Epithelial cell of prostate (primary cell): Measurements from ENCODE around the gene ATF6.

Experiments
- DNase-seq: peaks from one replicate; pipeline ENCODE4 v3.0.0-alpha.2; 2011; ENCODE audit warnings: low read depth, low spot score
- H3K27ac ChIP-seq: fragments of 450-650 bp; 2 replicates; pipeline ENCODE4 v1.5.1; 2017; ENCODE audit warnings: mild to moderate bottlenecking

The ATF6 gene

GRCh38 chr1:161929137-161929536, 163.0 kb downstream of the ATF6 start:
- no peak for DNase-seq
- H3K27ac ChIP-seq, result no peak overlapping the region

- DNase-seq, result no peak
- no peak overlapping the region for H3K27ac ChIP-seq
Measured at GRCh38 chr1:161930064-161930463, 163.9 kb downstream of the ATF6 start.

DNA sequence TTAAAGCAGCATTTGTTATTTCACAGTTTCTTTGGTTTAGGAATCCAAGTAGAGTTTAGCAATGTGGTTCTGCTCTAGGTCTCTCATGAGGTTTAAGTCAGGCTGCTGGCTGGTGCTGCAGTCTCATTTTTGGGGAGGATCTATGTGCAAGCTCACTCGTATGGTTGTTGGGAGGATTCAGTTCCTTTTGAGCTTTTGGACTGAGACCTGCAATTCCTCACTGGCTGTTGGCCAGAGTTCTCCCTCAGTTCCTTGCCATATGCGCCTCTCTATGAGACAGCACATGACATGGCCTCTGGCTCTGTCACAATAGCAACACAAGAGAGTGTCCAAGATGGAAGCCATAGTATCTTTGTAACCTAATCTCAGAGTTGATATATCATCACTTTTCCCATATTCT, 166.5 kb downstream of the ATF6 start:
- no peak for DNase-seq
- H3K27ac ChIP-seq, result no peak overlapping the region

GRCh38 chr1:161933592-161934588, 167.8 kb downstream of the ATF6 start:
- no peak overlapping the region for H3K27ac ChIP-seq
- DNase-seq, result no peak

- H3K27ac ChIP-seq, result no peak overlapping the region
- DNase-seq, result no peak
Measured at GRCh38 chr1:161935264-161935663, 169.1 kb downstream of the ATF6 start.

- H3K27ac ChIP-seq, result no peak overlapping the region
- peak; percentile 26 for DNase-seq
Measured at GRCh38 chr1:161936786-161937185, 170.7 kb downstream of the ATF6 start.

GRCh38 chr1:161940866-161941591, 174.9 kb downstream of the ATF6 start:
- DNase-seq, result peak; percentile 6
- H3K27ac ChIP-seq, result no peak overlapping the region

- no peak overlapping the region for H3K27ac ChIP-seq
- DNase-seq, result no peak
Measured at GRCh38 chr1:161941726-161942436, 175.8 kb downstream of the ATF6 start.

- no peak for DNase-seq
- H3K27ac ChIP-seq, result no peak overlapping the region
Measured at GRCh38 chr1:161943737-161944136, 177.6 kb downstream of the ATF6 start.

DNA sequence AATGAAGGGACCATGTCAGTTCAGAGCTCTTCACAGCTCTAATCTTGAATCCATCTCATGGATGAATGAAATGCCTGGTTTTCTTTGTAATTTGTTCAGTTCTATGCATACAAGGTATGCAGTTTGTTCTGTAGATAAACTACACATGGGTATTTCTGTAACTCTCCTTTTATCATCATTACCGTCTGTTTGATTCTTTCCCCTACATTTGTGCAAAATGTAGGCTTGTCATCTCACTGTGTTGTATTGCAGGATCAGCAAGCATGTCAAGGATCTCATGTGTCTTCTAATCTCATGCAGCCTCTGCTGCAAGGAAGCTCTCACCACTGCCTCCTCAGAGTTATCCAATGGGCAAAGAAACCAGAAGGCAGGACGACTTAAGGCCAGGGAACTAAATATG, 178.3 kb downstream of the ATF6 start:
- DNase-seq, result no peak
- no peak overlapping the region for H3K27ac ChIP-seq

DNA sequence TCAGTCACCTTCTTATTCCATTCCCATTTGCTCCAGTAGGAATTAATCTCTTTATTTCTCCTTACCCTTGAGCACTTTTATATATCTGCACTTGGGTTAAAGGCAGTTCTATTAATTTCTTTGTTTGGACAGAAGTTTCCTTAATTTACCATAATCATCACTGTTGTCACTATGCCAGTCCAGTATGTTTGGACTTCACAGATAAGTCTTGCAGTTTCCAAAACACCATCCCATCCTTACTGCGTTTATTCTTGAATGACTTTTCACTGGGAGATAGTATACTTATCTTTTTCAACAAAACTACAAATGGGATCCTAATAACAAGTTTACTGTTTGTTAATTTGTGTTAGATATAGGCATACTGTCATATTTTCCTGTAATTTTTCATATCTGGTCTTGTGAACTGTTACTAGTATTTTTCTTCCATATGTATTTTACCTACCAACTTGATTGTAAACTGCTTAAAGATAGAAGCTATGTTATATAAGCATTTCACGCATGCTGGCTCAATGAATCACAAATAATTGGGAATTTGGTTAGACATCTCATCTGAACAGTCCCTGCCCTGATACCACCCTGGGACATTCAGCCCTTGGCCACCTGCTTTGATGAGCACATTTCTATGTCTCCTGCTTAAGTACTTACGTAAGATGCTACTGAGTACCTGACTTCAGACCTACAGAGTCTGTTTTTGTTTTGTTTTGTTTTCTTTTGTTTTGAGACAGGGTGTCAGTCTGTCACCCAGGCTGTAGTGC, 179.4 kb downstream of the ATF6 start:
- H3K27ac ChIP-seq, result no peak overlapping the region
- DNase-seq, result no peak

DNA sequence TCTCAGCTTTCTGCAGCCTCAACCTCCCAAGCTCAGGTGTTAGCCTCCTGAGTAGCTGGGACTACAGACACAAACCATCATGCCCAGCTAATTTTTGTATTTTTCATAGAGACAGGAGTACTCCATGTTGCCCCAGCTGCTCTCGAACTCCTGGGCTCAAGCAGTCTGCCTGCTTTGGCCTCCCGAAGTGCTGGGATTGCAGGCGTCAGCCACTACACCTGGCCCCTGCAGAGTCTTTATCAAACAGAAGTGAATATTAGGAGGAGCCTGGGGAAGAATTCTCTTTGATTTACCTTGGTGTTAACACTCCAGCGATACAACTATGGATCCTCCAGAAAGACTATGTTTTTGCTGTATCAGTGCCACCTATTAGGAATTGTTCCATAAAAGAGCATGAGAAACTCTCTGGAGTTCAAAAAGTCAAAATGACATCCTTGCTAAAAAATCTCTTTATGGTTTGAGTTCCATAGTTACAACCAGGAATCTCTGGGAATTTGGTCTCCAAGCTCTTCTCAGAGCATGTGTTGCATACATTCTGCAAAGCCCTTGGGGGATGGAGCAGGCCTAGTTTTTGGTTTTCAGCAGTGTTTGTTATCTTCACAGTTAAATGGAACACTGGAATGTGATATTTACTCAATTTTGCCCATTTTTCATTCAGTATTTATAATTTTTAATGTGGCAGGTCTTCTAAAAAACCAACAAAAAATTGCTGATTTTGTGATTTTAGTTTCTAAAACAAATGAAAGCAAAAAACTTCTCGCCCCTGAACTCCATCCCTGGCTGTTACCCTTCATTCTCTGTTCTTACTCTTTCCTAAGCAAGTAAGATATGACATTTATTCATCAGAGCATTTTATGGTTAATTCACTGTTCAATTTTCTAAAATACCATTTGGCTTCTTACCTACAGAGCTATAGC, 180.2 kb downstream of the ATF6 start:
- no peak overlapping the region for H3K27ac ChIP-seq
- no peak for DNase-seq

GRCh38 chr1:161948435-161948834, 182.3 kb downstream of the ATF6 start:
- H3K27ac ChIP-seq, result no peak overlapping the region
- DNase-seq, result no peak

DNA sequence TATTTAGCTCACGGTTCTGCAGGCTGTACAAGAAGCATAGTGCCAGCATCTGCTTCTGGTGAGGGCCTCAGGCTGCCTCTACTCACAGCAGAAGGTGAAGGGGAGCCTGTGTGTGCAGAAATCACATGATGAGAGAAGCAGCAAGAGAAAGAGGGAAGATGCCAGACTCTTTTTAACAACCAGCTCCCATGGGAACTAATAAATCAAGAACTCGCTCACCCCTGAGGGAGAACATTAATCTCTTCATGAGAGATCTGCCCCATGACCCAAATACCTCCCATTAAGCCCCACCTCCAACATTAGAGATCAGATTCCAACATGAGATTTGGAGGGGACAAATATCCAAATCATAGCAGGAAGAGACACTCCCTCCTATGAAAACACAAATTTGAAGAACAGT, 183.4 kb downstream of the ATF6 start:
- no peak overlapping the region for H3K27ac ChIP-seq

DNA sequence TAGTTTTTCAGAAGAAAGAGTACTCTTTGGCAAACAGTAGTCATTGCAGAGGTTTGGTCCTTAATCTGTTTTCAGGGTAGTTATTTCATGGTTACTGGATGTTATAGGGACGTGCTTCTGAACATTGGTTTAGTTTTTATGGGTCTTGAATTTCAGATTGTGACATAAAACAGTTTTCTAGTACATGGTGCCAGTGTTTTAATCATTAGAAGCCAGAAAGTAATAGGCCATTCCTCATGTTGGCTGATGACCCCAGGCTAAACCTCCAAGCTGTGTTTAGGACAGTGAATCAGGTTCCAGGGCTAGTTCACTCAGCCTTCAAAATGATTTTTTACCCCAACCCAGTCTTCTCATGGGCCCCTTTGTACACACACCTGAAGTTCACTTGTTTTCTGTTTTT, 184.3 kb downstream of the ATF6 start:
- DNase-seq, result no peak
- no peak overlapping the region for H3K27ac ChIP-seq

More for the DNA sequence above, 183.4 kb downstream of the ATF6 start:
- DNase-seq, result no peak

GRCh38 chr1:161951646-161952045, 185.5 kb downstream of the ATF6 start:
- H3K27ac ChIP-seq, result no peak overlapping the region
- DNase-seq, result no peak

DNA sequence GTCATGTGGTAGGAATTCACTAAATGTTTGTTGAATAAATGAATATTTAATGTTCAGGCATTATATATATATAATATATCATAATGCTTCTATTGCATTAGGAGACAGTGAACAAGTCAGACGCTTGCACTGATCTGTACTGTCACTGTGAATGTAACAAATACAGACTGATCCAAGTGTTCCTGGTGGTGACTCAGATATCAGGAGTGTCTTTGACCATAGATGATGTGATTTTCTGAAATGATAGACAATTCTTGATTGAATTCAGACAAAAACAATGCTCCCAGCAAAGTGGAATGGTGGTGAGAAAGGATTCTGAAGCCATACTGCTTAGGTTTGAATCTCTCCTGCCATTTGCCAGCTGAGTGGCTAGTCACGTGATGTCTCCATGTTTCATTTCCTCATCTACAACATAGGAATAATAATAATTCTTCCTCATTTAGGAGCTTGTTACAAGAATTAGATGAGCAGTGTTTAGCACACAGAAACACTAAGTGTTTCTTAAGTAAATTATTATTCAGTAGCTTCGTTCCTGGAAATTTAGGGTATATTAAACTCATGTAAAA, 186.6 kb downstream of the ATF6 start:
- no peak for DNase-seq
- no peak overlapping the region for H3K27ac ChIP-seq

DNA sequence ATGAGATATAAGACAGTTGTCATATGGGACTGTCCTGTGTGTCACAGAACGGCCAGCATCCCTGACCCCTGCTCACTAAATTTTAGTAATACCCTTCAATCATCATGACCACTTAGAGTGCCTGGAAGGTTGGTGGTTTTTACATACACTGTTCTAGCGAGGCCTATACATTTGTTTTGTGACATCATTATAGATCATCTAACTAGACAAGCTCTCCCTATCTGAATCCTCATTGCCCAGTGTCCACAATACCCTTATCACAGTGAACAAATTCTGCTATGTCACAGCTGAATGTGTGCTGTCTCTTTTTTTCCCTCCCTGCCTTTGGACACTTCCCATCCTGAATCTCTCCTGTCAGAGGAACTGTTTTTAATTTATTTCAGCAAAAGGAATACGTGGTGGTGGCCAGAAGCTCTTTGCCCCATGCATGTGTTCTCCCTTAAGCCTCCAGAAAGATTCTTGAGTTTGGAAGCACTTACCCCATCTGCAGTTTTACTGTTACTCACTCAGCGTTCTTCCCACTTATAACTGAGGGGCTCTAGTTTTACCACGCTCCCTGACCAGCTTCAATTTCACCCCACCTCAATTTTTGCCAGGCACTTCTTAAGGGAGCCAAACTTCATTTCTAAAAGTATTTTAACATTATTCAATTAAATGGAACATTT, 187.3 kb downstream of the ATF6 start:
- H3K27ac ChIP-seq, result no peak overlapping the region
- no peak for DNase-seq
